Measurements from ENCODE around the gene OFD1.

Gene OFD1

DNA sequence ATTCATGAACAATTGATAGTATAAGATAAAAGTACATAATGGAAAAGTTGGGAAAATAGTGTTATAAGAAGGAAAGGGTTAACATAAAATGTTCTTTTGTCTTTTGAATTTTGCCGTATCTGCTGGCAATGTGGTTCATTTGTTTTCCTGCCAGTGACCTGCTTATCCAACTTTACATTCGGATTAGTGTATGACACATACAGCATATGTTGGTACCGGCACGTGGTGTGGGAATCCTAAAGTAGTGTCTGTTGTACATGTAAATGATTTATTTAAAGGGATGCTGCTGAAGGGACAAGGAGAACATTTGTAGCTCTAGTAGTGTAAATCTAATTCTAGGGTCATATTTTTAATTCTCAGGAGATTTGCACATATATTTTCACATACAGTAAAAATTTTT is 34.2 kb upstream of the OFD1 start:
- DNase-seq = no peak
- no peaks in the 10 kb centered on the region for H3K27me3 ChIP-seq
- no peaks in the 10 kb centered on the region for H3K9me3 ChIP-seq
- H3K4me3 ChIP-seq (ENCODE audit: low read depth, low read length) = no peak overlapping the region
- H3K36me3 ChIP-seq = no peaks in the 10 kb centered on the region
- TF ChIP-seq, protein P1, sequence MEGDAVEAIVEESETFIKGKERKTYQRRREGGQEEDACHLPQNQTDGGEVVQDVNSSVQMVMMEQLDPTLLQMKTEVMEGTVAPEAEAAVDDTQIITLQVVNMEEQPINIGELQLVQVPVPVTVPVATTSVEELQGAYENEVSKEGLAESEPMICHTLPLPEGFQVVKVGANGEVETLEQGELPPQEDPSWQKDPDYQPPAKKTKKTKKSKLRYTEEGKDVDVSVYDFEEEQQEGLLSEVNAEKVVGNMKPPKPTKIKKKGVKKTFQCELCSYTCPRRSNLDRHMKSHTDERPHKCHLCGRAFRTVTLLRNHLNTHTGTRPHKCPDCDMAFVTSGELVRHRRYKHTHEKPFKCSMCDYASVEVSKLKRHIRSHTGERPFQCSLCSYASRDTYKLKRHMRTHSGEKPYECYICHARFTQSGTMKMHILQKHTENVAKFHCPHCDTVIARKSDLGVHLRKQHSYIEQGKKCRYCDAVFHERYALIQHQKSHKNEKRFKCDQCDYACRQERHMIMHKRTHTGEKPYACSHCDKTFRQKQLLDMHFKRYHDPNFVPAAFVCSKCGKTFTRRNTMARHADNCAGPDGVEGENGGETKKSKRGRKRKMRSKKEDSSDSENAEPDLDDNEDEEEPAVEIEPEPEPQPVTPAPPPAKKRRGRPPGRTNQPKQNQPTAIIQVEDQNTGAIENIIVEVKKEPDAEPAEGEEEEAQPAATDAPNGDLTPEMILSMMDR (IDR thresholded peaks at IDR 0.05; ENCODE audit: low read depth, low read length) = no peak
- no peaks in the 10 kb centered on the region for H3K4me1 ChIP-seq

- no peaks in the 10 kb centered on the region for H3K36me3 ChIP-seq
- no peaks in the 10 kb centered on the region for H3K4me1 ChIP-seq
- H3K27me3 ChIP-seq = no peaks in the 10 kb centered on the region
- no peaks in the 10 kb centered on the region for H3K9me3 ChIP-seq
- TF ChIP-seq, protein P1 (IDR thresholded peaks at IDR 0.05; ENCODE audit: low read depth, low read length) = no peak
- no peak overlapping the region for H3K4me3 ChIP-seq (ENCODE audit: low read depth, low read length)
- no peak for DNase-seq
These were observed 32.3 kb upstream of the OFD1 start for GRCh38 chrX:13702111-13702789.

- Histone ChIP-seq H3K4me3 (ENCODE audit: low read depth, low read length) (no peak overlapping the region), H3K9me3 (no peaks in the 10 kb centered on the region), H3K27me3 (no peaks in the 10 kb centered on the region), H3K36me3 (no peaks in the 10 kb centered on the region), H3K4me1 (no peaks in the 10 kb centered on the region)
- TF ChIP-seq, protein P1 (IDR thresholded peaks at IDR 0.05; ENCODE audit: low read depth, low read length) = no peak
- DNase-seq = no peak
These were observed 31.4 kb upstream of the OFD1 start for GRCh38 chrX:13703135-13703534.

DNA sequence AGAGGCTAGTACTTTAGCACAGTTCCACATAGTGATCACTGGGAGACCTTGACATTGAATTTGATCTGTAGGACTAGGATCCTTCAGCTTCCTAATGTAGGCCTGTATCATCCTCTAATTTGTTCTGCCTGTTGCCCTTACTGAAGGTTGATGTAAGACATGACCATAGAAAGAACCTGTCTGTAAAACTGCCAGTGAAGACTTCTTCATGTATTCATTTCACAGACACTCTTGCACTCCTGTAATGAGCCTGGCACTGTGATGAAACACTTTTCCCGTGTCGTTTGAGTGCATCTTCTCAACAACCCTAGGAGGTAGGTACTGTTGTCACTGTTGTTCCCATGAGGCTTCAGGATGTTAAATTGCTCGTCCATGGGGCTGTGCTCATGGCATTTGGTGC is 31.0 kb upstream of the OFD1 start:
- no peaks in the 10 kb centered on the region for H3K27me3 ChIP-seq
- H3K36me3 ChIP-seq = no peaks in the 10 kb centered on the region
- no peak for DNase-seq
- H3K4me1 ChIP-seq = no peaks in the 10 kb centered on the region
- TF ChIP-seq, protein P1 (IDR thresholded peaks at IDR 0.05; ENCODE audit: low read depth, low read length) = no peak
- no peaks in the 10 kb centered on the region for H3K9me3 ChIP-seq
- H3K4me3 ChIP-seq (ENCODE audit: low read depth, low read length) = no peak overlapping the region

DNA sequence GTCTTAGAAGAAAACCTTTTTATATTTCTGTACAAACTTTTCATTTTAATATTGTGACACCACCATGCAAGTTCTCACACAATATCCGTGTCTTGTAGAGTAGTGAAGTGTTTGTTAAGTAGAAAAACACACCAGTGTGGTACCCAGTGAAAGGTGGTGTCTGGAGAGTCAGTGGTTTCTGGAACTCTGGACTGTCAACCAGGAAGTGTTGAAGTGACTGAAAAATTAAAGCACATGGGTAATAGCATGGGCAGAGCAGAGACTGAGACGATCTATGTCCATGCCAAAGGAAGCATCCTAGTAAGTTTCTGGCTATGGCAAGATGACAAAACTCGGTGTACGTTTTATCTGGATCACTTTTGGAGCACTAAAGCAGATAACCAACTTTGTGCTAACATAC is 23.4 kb upstream of the OFD1 start:
- Histone ChIP-seq H3K4me3 (ENCODE audit: low read depth, low read length) (no peak overlapping the region), H3K4me1 (no peaks in the 10 kb centered on the region), H3K36me3 (peaks cover 12% of the 10 kb centered on the region; the same call in 1 of the 2 replicates), H3K9me3 (no peaks in the 10 kb centered on the region), H3K27me3 (no peaks in the 10 kb centered on the region)
- no peak for DNase-seq
- TF ChIP-seq, protein P1 (IDR thresholded peaks at IDR 0.05; ENCODE audit: low read depth, low read length) = no peak

DNA sequence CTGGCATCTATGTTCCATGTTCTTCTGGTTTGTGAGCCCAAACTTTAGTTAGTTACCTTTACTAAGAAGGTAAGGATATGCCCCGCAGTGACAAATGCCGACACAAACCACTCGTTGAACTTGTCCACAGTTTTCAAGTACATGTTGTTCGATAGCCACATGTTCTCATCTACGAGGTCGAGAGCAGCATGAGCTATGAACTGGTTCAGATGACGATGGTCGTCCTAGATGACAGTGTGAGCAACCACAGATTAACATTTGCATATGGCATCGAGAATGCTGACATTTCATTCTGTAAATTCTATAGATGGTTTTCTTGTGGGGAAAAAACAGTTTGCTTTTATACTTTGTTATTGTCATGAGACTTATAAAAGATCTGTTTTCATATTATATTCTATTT is 18.1 kb upstream of the OFD1 start:
- no peaks in the 10 kb centered on the region for H3K27me3 ChIP-seq
- H3K36me3 ChIP-seq = peaks cover 12% of the 10 kb centered on the region
- TF ChIP-seq, protein P1 (IDR thresholded peaks at IDR 0.05; ENCODE audit: low read depth, low read length) = no peak
- H3K9me3 ChIP-seq = no peaks in the 10 kb centered on the region
- no peak for DNase-seq
- no peaks in the 10 kb centered on the region for H3K4me1 ChIP-seq
- H3K4me3 ChIP-seq (ENCODE audit: low read depth, low read length) = no peak overlapping the region
